A549 (cell line): ENCODE measurements around the gene HIVEP3. TPM values are rescaled to one million over a fixed set of nuclear protein-coding genes. Genes with fewer than 3 reads are reported as not detected.

Source experiments
- ATAC-seq, 2 experiments: fragments of 200-7000 bp in 1 of 2; fragments of >200 bp in 1 of 2; cut with Nextera tagmentation in 1 of 2; cut with Tn5 transposase in 1 of 2; 3 replicates each; pipeline versions ENCODE4 v1.8.0 to v1.9.1; 2018 to 2020; ENCODE audit warnings: mild to moderate bottlenecking in 1 of 2, moderate library complexity in 1 of 2
- CTCF ChIA-PET: fragments of 300-600 bp; sonication (Branson Sonifier 250); formaldehyde crosslinking; extraction: SDS; loops from one replicate; lab custom pipeline; 2021; ENCODE audit warnings: antibody characterized with exemption, inconsistent platforms; lab: Yijun Ruan, JAX
- POLR2A ChIA-PET: fragments of 350-600 bp; formaldehyde crosslinking; extraction: SDS; loops from one replicate; lab custom pipeline; 2021; ENCODE audit warnings: antibody characterized with exemption, inconsistent platforms; lab: Yijun Ruan, JAX
- DNase-seq, 2 experiments: peaks; one replicate each; pipeline versions ENCODE4 v3.0.0 to v3.0.0-alpha.2; 2011 to 2016; ENCODE audit warnings: low read depth in 1 of 2, low spot score in 1 of 2
- FAIRE-seq: peaks from 2 replicates; lab custom pipeline; 2011; peaks lifted over from hg19 to GRCh38; lab: Jason Lieb, UNC
- H3K27ac ChIP-seq, 2 experiments: fragments of >200 bp; sonication (Bioruptor Twin); formaldehyde crosslinking; 3 replicates each; pipeline ENCODE4 v1.5.1; 2016 to 2017
- H3K4me1 ChIP-seq: fragments of >200 bp; sonication (Bioruptor Twin); formaldehyde crosslinking; 3 replicates; pipeline ENCODE4 v1.6.1; 2016
- H3K4me2 ChIP-seq: fragments of >200 bp; sonication (Bioruptor Twin); formaldehyde crosslinking; 3 replicates; pipeline ENCODE4 v1.6.1; 2016
- H3K4me3 ChIP-seq: fragments of >200 bp; sonication (Bioruptor Twin); formaldehyde crosslinking; 3 replicates; pipeline ENCODE4 v1.5.1; 2016
- H3K9me3 ChIP-seq: fragments of >200 bp; sonication (Bioruptor Twin); formaldehyde crosslinking; 3 replicates; pipeline ENCODE4 v1.6.1; 2016
- BCL3 ChIP-seq: fragments of >200 bp; sonication (Bioruptor Twin); formaldehyde crosslinking; IDR thresholded peaks from 3 replicates; pipeline ENCODE4 v1.6.1; 2016
- BHLHE40 ChIP-seq: IDR thresholded peaks from 2 replicates; pipeline ENCODE4 v1.6.1; 2012; ENCODE audit warnings: low read depth, low read length, inconsistent platforms
- CBX2 ChIP-seq: fragments of 200-600 bp; sonication (generic); IDR thresholded peaks from 2 replicates; pipeline ENCODE4 v1.6.1; 2016; ENCODE audit warnings: low read depth, mild to moderate bottlenecking, borderline replicate concordance
- CEBPB ChIP-seq, 2 experiments: fragments of >200 bp in 1 of 2; sonication (Bioruptor Twin) in 1 of 2; formaldehyde crosslinking in 1 of 2; IDR thresholded peaks; 2 replicates each; pipeline ENCODE4 v1.6.1; 2012 to 2016
- CHD4 ChIP-seq: fragments of 200-600 bp; sonication (generic); IDR thresholded peaks from 2 replicates; pipeline ENCODE4 v1.6.1; 2016; ENCODE audit warnings: antibody characterized with exemption, mild to moderate bottlenecking, borderline replicate concordance
- EHF ChIP-seq: fragments of 250-450 bp; sonication (Bioruptor Pico); IDR thresholded peaks from 2 replicates; pipeline ENCODE4 v1.5.0; 2020; ENCODE audit warnings: mild to moderate bottlenecking
- EHMT2 ChIP-seq: fragments of 200-600 bp; sonication (generic); IDR thresholded peaks from 2 replicates; pipeline ENCODE4 v1.6.1; 2016; ENCODE audit warnings: antibody characterized with exemption, low read depth, mild to moderate bottlenecking, moderate library complexity
- ELK1 ChIP-seq: fragments of 150-350 bp; IDR thresholded peaks from 2 replicates; pipeline ENCODE4 v1.6.1; 2014; ENCODE audit warnings: low read depth, mild to moderate bottlenecking, low read length
- FOSB ChIP-seq: fragments of 250-450 bp; sonication (Bioruptor Pico); IDR thresholded peaks from 2 replicates; pipeline ENCODE4 v1.5.0; 2020; ENCODE audit warnings: mild to moderate bottlenecking, moderate library complexity
- FOSL2 ChIP-seq, 2 experiments: fragments of 450-650 bp in 1 of 2; fragments of >200 bp in 1 of 2; sonication (Bioruptor Twin) in 1 of 2; formaldehyde crosslinking; IDR thresholded peaks; 2 replicates each; pipeline versions ENCODE4 v1.5.0 to v1.6.1; 2016 to 2020; ENCODE audit warnings: mild to moderate bottlenecking in 1 of 2, moderate library complexity in 1 of 2
- HES2 ChIP-seq: fragments of >200 bp; sonication (Bioruptor Twin); formaldehyde crosslinking; IDR thresholded peaks from 2 replicates; pipeline ENCODE4 v1.6.1; 2016
- HOXB13 ChIP-seq: fragments of 250-450 bp; sonication (Bioruptor Pico); IDR thresholded peaks from 2 replicates; pipeline ENCODE4 v1.5.0; 2020; ENCODE audit warnings: low read depth, mild to moderate bottlenecking, moderate library complexity
- HOXB5 ChIP-seq: fragments of 250-450 bp; sonication (Bioruptor Pico); IDR thresholded peaks from 2 replicates; pipeline ENCODE4 v1.5.0; 2020; ENCODE audit warnings: mild to moderate bottlenecking, moderate library complexity
- MAFK ChIP-seq: fragments of 450-650 bp; IDR thresholded peaks from 2 replicates; pipeline ENCODE4 v1.6.1; 2014; ENCODE audit not compliant: partially characterized antibody
- MYC ChIP-seq: IDR thresholded peaks from 2 replicates; pipeline ENCODE4 v1.6.1; 2012; ENCODE audit warnings: mild to moderate bottlenecking, inconsistent platforms, low read length, improper control_type of control experiment, borderline replicate concordance
- NR3C1 ChIP-seq: fragments of >200 bp; sonication (Bioruptor Twin); formaldehyde crosslinking; IDR thresholded peaks from 3 replicates; pipeline ENCODE4 v1.6.1; 2017
- PBX3 ChIP-seq: IDR thresholded peaks from 2 replicates; pipeline ENCODE4 v1.6.1; 2012
- PHF8 ChIP-seq: fragments of 200-600 bp; sonication (generic); IDR thresholded peaks from 2 replicates; pipeline ENCODE4 v1.6.1; 2016; ENCODE audit warnings: low read depth, mild to moderate bottlenecking, antibody characterized with exemption, moderate library complexity, borderline replicate concordance
- RCOR1 ChIP-seq: fragments of 150-350 bp; IDR thresholded peaks from 2 replicates; pipeline ENCODE4 v1.6.1; 2014; ENCODE audit warnings: antibody characterized with exemption, low read length, low read depth
- TFCP2L1 ChIP-seq: fragments of 250-450 bp; sonication (Bioruptor Pico); IDR thresholded peaks from 2 replicates; pipeline ENCODE4 v1.5.0; 2021; ENCODE audit warnings: mild to moderate bottlenecking
- TP53 ChIP-seq: fragments of 250-450 bp; sonication (Bioruptor Pico); IDR thresholded peaks from 2 replicates; pipeline ENCODE4 v1.5.0; 2021; ENCODE audit warnings: mild to moderate bottlenecking, moderate library complexity
- ZC3H11A ChIP-seq: fragments of 450-650 bp; IDR thresholded peaks from 2 replicates; pipeline ENCODE4 v1.6.1; 2014; ENCODE audit warnings: antibody characterized with exemption, mild to moderate bottlenecking
- ZFP36 ChIP-seq: fragments of 450-650 bp; IDR thresholded peaks from 2 replicates; pipeline ENCODE4 v1.6.1; 2014; ENCODE audit warnings: borderline replicate concordance; ENCODE audit not compliant: partially characterized antibody
- WGBS: methylation state at CpG from one replicate; pipeline ENCODE4 v1.1.6; 2017; ENCODE audit errors: missing lambda C conversion rate; 5-methylcytosine and 5-hydroxymethylcytosine counted together
- polyA plus RNA-seq, 4 experiments: library from polyadenylated mRNA; depleted of rRNA in 3 of 4; stranded (reverse); fragments of >200 nt; fragmentation: RNase III in 1 of 4; extraction: RNeasy Plus Mini Kit Qiagen cat#74134 plus additional on column Dnase treatment in 1 of 4; gene quantifications; 2 replicates in 3 of 4; 3 replicates in 1 of 4; pipeline ENCODE4 v1.2.3, GENCODE V29; 2011 to 2017

The HIVEP3 gene
- polyA plus RNA-seq, 2 of the 4 experiments (the other 2 are of a cell fraction) = 1.5 to 2.0 TPM

GRCh38 chr1:41461790-41462679 lies 456.7 kb downstream of the HIVEP3 start:
- no peak overlapping the region for H3K4me3 ChIP-seq
- ATAC-seq (no peak), FAIRE-seq (no peak), DNase-seq (no peak)
- no peaks in the 10 kb centered on the region for H3K9me3 ChIP-seq
- ChIA-PET POLR2A (no interaction called here), CTCF (interaction anchor here (0.8 to 0.9 kb wide), 3 partner anchors 19 to 587 kb away, joined by 3 read pairs; no protein-coding TSS in a partner anchor)
- 63% methylated on average over 4 of the region's 4 CpGs for WGBS
- no peaks in the 10 kb centered on the region for H3K4me1 ChIP-seq
- no peak overlapping the region for H3K4me2 ChIP-seq
- no peak overlapping the region for H3K27ac ChIP-seq
- TF ChIP-seq PBX3 (no peak), PHF8 (no peak), TFCP2L1 (CRISPR knock-in tag) (no peak), CEBPB (IDR thresholded peaks at IDR 0.05) (no peak), CHD4 (no peak), RCOR1 (no peak), HOXB13 (no peak), BHLHE40 (no peak), CBX2 (no peak), ZFP36 (no peak), NR3C1 (no peak), MYC (no peak), FOSB (CRISPR knock-in tag) (no peak), EHMT2 (no peak), ELK1 (no peak), EHF (CRISPR knock-in tag) (no peak), ZC3H11A (no peak)

GRCh38 chr1:41456847-41457540 lies 461.7 kb downstream of the HIVEP3 start:
- Histone ChIP-seq H3K4me2 (no peak overlapping the region), H3K4me1 (no peaks in the 10 kb centered on the region), H3K27ac (no peak overlapping the region), H3K4me3 (no peak overlapping the region), H3K9me3 (no peaks in the 10 kb centered on the region)
- TF ChIP-seq MAFK (no peak), FOSL2 (IDR thresholded peaks at IDR 0.05) (no peak), FOSL2 (CRISPR knock-in tag; IDR thresholded peaks at IDR 0.05) (no peak), HOXB5 (CRISPR knock-in tag) (no peak), NR3C1 (no peak), CBX2 (no peak), ELK1 (no peak), BCL3 (no peak), HES2 (no peak), HOXB13 (no peak), TP53 (CRISPR knock-in tag) (no peak)
- CTCF ChIA-PET = no interaction called here
- FAIRE-seq (no peak), ATAC-seq (no peak), DNase-seq (no peak)
- 72% methylated on average over 5 of the region's 10 CpGs for whole genome bisulfite sequencing
- POLR2A ChIA-PET = no interaction called here
